K562 (cell line): Measurements from ENCODE around the gene MFSD12. TPM values are rescaled to one million over a fixed set of nuclear protein-coding genes. Genes with fewer than 3 reads are reported as not detected.
A peak's percentile ranks its signal among the peaks of the same experiment; 100 is the strongest.

Source experiments
- ATF6 ChIP-seq: sonication (generic); formaldehyde crosslinking; IDR thresholded peaks from 2 replicates; pipeline ENCODE4 v1.4.0; 2020; ENCODE audit warnings: mild to moderate bottlenecking, missing genetic modification reagents
- BACH1 ChIP-seq: fragments of 200-800 bp; sonication (Bioruptor generic); IDR thresholded peaks from 2 replicates; pipeline ENCODE4 v1.6.1; 2016; ENCODE audit warnings: missing genetic modification characterization, missing compliant biosample characterization
- CBFB ChIP-seq: sonication (generic); formaldehyde crosslinking; IDR thresholded peaks from 2 replicates; pipeline ENCODE4 v1.4.0; 2020; ENCODE audit warnings: mild to moderate bottlenecking, missing genetic modification reagents
- CBX3 ChIP-seq, 2 experiments: IDR thresholded peaks; 1 replicate in 1 of 2; 2 replicates in 1 of 2; pipeline ENCODE4 v1.6.1; 2012; ENCODE audit warnings: inconsistent platforms in 2 of 2, low read length in 2 of 2, borderline replicate concordance in 1 of 2, control low read depth in 1 of 2
- CBX8 ChIP-seq: fragments of 200-600 bp; sonication (generic); IDR thresholded peaks from 2 replicates; pipeline ENCODE4 v1.6.1; 2012; ENCODE audit warnings: borderline replicate concordance, mixed run types, low read depth, mild to moderate bottlenecking, moderate library complexity, mixed read lengths, low read length, control low read depth, inconsistent platforms; ENCODE audit not compliant: poor library complexity, severe bottlenecking; ENCODE audit errors: extremely low read depth
- DIDO1 ChIP-seq: fragments of 450-650 bp; IDR thresholded peaks from 2 replicates; pipeline ENCODE4 v1.6.1; 2016; ENCODE audit warnings: low read depth, missing biosample characterization, missing genetic modification characterization
- E2F4 ChIP-seq: sonication (generic); formaldehyde crosslinking; IDR thresholded peaks from 2 replicates; pipeline ENCODE4 v1.8.0; 2022; ENCODE audit warnings: mild to moderate bottlenecking, low read depth, missing genetic modification reagents
- ETV6 ChIP-seq, 3 experiments: fragments of 150-350 bp in 1 of 3; sonication (generic) in 1 of 3; formaldehyde crosslinking in 1 of 3; IDR thresholded peaks; 2 replicates each; pipeline versions ENCODE4 v1.6.1 to v1.8.0; 2014 to 2022; ENCODE audit warnings: borderline replicate concordance in 2 of 3, low read depth in 2 of 3, antibody characterized with exemption in 1 of 3, low read length in 1 of 3, mild to moderate bottlenecking in 1 of 3, missing genetic modification reagents in 1 of 3
- HMGN3 ChIP-seq: IDR thresholded peaks from 2 replicates; pipeline ENCODE4 v1.6.1; 2011; ENCODE audit warnings: borderline replicate concordance, low read depth, mild to moderate bottlenecking, mixed read lengths, low read length; ENCODE audit not compliant: insufficient read length; ENCODE audit errors: extremely low read depth
- JUN ChIP-seq, 2 experiments: sonication (generic) in 1 of 2; formaldehyde crosslinking in 1 of 2; IDR thresholded peaks; 2 replicates each; pipeline versions ENCODE4 v1.6.1 to v1.8.0; 2012 to 2022; ENCODE audit warnings: borderline replicate concordance in 2 of 2, mild to moderate bottlenecking in 2 of 2, improper control_type of control experiment in 1 of 2, low read depth in 1 of 2, low read length in 1 of 2, missing genetic modification reagents in 1 of 2
- U2AF2 ChIP-seq: fragments of 200-400 bp; formaldehyde crosslinking; optimal IDR thresholded peaks from 2 replicates; pipeline ENCODE3; 2017; ENCODE audit warnings: low read depth, mild to moderate bottlenecking, low read length
- ZNF133 ChIP-seq: fragments of 250-450 bp; sonication (Bioruptor Pico); IDR thresholded peaks from 2 replicates; pipeline ENCODE4 v1.4.0; 2020; ENCODE audit warnings: mild to moderate bottlenecking
- ZNF175 ChIP-seq: fragments of 200-800 bp; sonication (Bioruptor generic); IDR thresholded peaks from 2 replicates; pipeline ENCODE4 v1.6.1; 2016; ENCODE audit warnings: low read depth, mild to moderate bottlenecking, missing genetic modification characterization, missing compliant biosample characterization
- polyA plus RNA-seq, 8 experiments: library from polyadenylated mRNA; depleted of rRNA in 4 of 8; stranded (reverse) in 5 of 8; unstranded in 3 of 8; fragments of >200 nt; fragmentation: Nextera tagmentation in 2 of 8; fragmentation: Illumina TruSeq in 1 of 8; extraction: Ambion mirVana in 2 of 8; extraction: Trizol in 1 of 8; gene quantifications; 2 replicates each; pipeline versions ENCODE4 v1.2.1 to v1.2.3, GENCODE V29; 2011 to 2014; ENCODE audit warnings: inconsistent platforms in 1 of 8, missing spikeins in 1 of 8
- total RNA-seq, 7 experiments: library from RNA; depleted of rRNA in 6 of 7; stranded (reverse); fragments of >200 nt in 6 of 7; fragmentation: Illumina TruSeq in 2 of 7; extraction: Trizol in 2 of 7; gene quantifications; 2 replicates each; pipeline versions ENCODE4 v1.2.1 to v1.2.3, GENCODE V29; 2011 to 2021; ENCODE audit warnings: low replicate concordance in 1 of 7
- TF ChIP-seq, protein P1 (sequence below): fragments of 250-450 bp; sonication (Bioruptor Pico); IDR thresholded peaks from 2 replicates; pipeline ENCODE4 v1.4.0; 2020; ENCODE audit warnings: mild to moderate bottlenecking

The MFSD12 gene
- total and polyA plus RNA-seq, 9 of the 15 experiments (the other 6 are each of a cell fraction or from before 2014, with no cell fraction given) = 0.69 to 112 (median 31.8) TPM

DNA sequence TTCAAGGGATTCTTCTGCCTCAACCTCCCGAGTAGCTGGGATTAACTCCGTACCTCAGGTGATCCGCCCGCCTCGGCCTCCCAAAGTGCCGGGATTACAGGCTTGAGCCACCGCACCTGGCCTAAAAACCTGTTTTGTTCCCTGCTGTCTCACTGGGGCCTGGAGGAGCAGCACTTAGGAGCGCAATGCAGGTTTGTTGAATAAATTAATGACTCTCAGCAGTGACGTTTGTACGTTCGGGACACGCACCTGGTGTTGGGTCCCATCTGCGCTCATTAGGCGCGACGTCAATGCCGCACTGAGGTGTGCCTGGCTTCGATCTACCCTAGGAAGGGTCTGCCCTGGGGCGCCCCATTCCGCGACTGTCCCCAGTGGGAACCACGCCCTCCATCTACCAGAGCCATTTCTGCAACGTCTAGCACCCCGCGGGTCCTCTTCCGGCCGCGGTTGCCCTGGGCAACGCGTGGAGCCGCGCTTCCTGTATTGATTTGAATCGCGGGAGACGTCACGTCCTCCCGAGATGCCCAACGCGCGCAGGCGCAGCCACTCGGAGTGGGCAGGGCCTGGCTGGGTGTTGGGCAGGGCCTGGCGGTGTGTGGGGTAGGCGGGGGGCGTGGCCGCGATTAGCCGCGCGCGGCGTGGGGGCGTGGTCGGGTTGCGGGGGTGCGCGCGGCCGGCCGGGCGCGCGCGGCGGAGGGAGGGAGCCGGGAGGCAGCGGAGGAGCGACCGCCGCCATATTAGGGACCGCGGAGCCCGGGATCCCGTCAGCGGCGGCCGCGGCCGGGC, 51.6 kb downstream of the MFSD12 start, which contains the start of gene FZR1 (continued):
- TF ChIP-seq ATF6 (CRISPR knock-in tag) = no peak
- TF ChIP-seq E2F4 (CRISPR knock-in tag) = peak; percentile 88; the same call in 1 of the 2 replicates
- TF ChIP-seq, protein P1, sequence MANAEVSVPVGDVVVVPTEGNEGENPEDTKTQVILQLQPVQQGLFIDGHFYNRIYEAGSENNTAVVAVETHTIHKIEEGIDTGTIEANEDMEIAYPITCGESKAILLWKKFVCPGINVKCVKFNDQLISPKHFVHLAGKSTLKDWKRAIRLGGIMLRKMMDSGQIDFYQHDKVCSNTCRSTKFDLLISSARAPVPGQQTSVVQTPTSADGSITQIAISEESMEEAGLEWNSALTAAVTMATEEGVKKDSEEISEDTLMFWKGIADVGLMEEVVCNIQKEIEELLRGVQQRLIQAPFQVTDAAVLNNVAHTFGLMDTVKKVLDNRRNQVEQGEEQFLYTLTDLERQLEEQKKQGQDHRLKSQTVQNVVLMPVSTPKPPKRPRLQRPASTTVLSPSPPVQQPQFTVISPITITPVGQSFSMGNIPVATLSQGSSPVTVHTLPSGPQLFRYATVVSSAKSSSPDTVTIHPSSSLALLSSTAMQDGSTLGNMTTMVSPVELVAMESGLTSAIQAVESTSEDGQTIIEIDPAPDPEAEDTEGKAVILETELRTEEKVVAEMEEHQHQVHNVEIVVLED = peak; percentile 59; the same call in 1 of the 2 replicates
- TF ChIP-seq CBFB (CRISPR knock-in tag) = no peak; the same call in 1 of the 2 replicates
- peak; percentile 65 for TF ChIP-seq HMGN3
- no peak for TF ChIP-seq CBX8
- 0 out of 2 replicates have a peak, but pooled peaks have one; percentile 17 for TF ChIP-seq ZNF175 (CRISPR knock-in tag)
- TF ChIP-seq JUN (IDR thresholded peaks at IDR 0.05; ENCODE audit: borderline replicate concordance, low read depth, low read length) = no peak
- TF ChIP-seq JUN (CRISPR knock-in tag; IDR thresholded peaks at IDR 0.05; ENCODE audit: borderline replicate concordance) = peak; percentile 58; the same call in 1 of the 2 replicates
- no peak for TF ChIP-seq U2AF2
- TF ChIP-seq ZNF133 = no peak
- TF ChIP-seq BACH1 = no peak
- TF ChIP-seq CBX3 (IDR thresholded peaks at IDR 0.05; ENCODE audit: borderline replicate concordance in 1 of 2, low read length in 2 of 2) = peak in 1 of 2 experiments; percentile 67; a peak in 1 of 3 replicates
- no peak for TF ChIP-seq DIDO1 (tag)
- no peak for TF ChIP-seq ETV6 (IDR thresholded peaks at IDR 0.05; ENCODE audit: borderline replicate concordance in 1 of 2, low read depth in 2 of 2, low read length in 1 of 2)
- TF ChIP-seq ETV6 (CRISPR knock-in tag; IDR thresholded peaks at IDR 0.05; ENCODE audit: borderline replicate concordance) = no peak
